Peyer's patch (tissue), 4 donors: ENCODE data around the gene NOB1.
"Not testable (repeated sequence)": the region's sequence is repeated elsewhere in the genome, so short reads cannot be mapped to it uniquely, and the experiment has no call there.

Source experiments
- CTCF ChIP-seq, 6 experiments: fragments of 450-650 bp in 4 of 6; fragments of 200-600 bp in 2 of 6; sonication (generic) in 1 of 6; IDR thresholded peaks; one replicate each; pipeline ENCODE4 v1.5.1; 2017 to 2019; ENCODE audit warnings: antibody characterized with exemption in 6 of 6, mild to moderate bottlenecking in 3 of 6, moderate library complexity in 1 of 6
- POLR2A ChIP-seq, 2 donors: fragments of 450-650 bp; IDR thresholded peaks; one replicate each; pipeline ENCODE4 v1.5.1; 2017; ENCODE audit warnings: antibody characterized with exemption in 2 of 2, mild to moderate bottlenecking in 2 of 2, moderate library complexity in 2 of 2

- not testable (repeated sequence) for TF ChIP-seq CTCF, POLR2A (IDR thresholded peaks at IDR 0.05)
Observed at GRCh38 chr16:69731280-69731679, 23.4 kb downstream of the NOB1 start.
